H1 (cell line): ENCODE data around the gene ZSWIM4. TPM values are rescaled to one million over a fixed set of nuclear protein-coding genes. Genes with fewer than 3 reads are reported as not detected.

Experiments used
- ASH2L ChIP-seq: fragments of 200-600, 300-600 bp; sonication (generic); IDR thresholded peaks from one replicate; pipeline ENCODE4 v1.7.1; 2017; ENCODE audit warnings: low read length
- POLR2A ChIP-seq, 2 experiments: IDR thresholded peaks; 1 replicate in 1 of 2; 2 replicates in 1 of 2; pipeline ENCODE4 v1.6.1; 2011; ENCODE audit warnings: low read depth in 2 of 2, low read length in 2 of 2, mild to moderate bottlenecking in 2 of 2; ENCODE audit errors: control extremely low read depth in 1 of 2
- SAP30 ChIP-seq: fragments of 300-600 bp; sonication (generic); IDR thresholded peaks from 2 replicates; pipeline ENCODE4 v1.7.1; 2012; ENCODE audit warnings: low read length, moderate library complexity, mild to moderate bottlenecking, inconsistent platforms; ENCODE audit not compliant: insufficient read depth, insufficient replicate concordance
- SIN3A ChIP-seq, 2 experiments: IDR thresholded peaks in 1 of 2; conservative IDR thresholded peaks in 1 of 2; 2 replicates each; pipeline ENCODE4 v1.6.1; 2011 to 2012; ENCODE audit warnings: low read length in 2 of 2, improper control_type of control experiment in 1 of 2, low read depth in 1 of 2, mild to moderate bottlenecking in 1 of 2
- SP1 ChIP-seq: IDR thresholded peaks from 2 replicates; pipeline ENCODE4 v1.6.1; 2011; ENCODE audit warnings: low read depth, low read length
- TAF7 ChIP-seq: optimal IDR thresholded peaks from 2 replicates; pipeline ENCODE3; 2011; ENCODE audit warnings: low read depth, mild to moderate bottlenecking, inconsistent platforms, low read length, moderate library complexity, borderline replicate concordance
- polyA plus RNA-seq, 7 experiments: library from polyadenylated mRNA; depleted of rRNA in 3 of 7; stranded (reverse) in 5 of 7; unstranded in 2 of 7; fragments of >200 nt in 5 of 7; fragments of 200-250 nt in 2 of 7; gene quantifications; 1 replicate in 5 of 7; 2 replicates in 1 of 7; 4 replicates in 1 of 7; pipeline versions ENCODE4 v1.2.1 to v1.2.3, GENCODE V29; 2011 to 2013; ENCODE audit warnings: missing spikeins in 2 of 7, mixed read lengths in 2 of 7
- total RNA-seq: library from RNA; stranded (reverse); fragmentation: NEBNext Ultra II Directional; extraction: Animal tissue kit (Norgen Biotek cat#: 25700); gene quantifications from 2 replicates; pipeline ENCODE4 v1.2.1, GENCODE V29; 2021
- TF ChIP-seq, protein P1 (sequence below), 3 experiments: IDR thresholded peaks; 1 replicate in 2 of 3; 2 replicates in 1 of 3; pipeline versions ENCODE4 v1.5.1 to v1.6.1; 2011; ENCODE audit warnings: low read length in 3 of 3, mild to moderate bottlenecking in 3 of 3, inconsistent platforms in 2 of 3, low read depth in 1 of 3, moderate library complexity in 1 of 3; ENCODE audit not compliant: insufficient read depth in 1 of 3; ENCODE audit errors: control extremely low read depth in 1 of 3

ZSWIM4 gene
- total and polyA plus RNA-seq, 2 of the 8 experiments (the other 6 are each of a cell fraction or from before 2014, with no cell fraction given), result 12.2 to 31.1 TPM

DNA sequence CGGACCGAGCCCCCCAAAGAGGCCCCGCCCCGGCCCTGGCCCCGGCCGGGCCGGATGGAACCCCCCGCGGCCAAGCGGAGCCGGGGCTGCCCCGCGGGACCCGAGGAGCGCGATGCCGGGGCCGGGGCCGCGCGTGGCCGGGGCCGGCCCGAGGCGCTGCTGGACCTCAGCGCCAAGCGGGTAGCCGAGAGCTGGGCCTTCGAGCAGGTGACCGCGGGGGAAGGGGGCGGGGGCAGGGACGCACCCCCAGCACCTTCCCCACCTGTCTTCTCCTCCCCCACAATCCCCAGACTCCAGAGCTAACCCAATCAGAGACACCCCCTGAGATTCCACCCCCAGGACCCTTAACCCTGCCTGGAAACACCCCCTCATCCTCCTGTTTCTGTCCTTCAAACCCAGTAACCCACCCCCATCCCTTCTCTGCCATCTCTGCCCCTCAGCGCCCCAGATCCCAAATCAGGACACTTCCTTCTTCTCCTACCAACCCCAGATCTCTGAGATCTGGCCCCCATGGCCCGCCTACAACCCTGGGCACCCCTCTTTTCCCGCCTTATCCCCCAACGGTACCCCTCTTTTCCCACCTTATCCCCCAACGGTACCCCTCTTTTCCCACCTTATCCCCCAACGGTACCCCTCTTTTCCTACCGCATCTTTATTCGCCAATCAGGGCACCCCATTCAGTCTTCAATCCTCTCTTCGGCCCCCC lies 505 bp downstream of the ZSWIM4 start (continued):
- TF ChIP-seq, protein P1, sequence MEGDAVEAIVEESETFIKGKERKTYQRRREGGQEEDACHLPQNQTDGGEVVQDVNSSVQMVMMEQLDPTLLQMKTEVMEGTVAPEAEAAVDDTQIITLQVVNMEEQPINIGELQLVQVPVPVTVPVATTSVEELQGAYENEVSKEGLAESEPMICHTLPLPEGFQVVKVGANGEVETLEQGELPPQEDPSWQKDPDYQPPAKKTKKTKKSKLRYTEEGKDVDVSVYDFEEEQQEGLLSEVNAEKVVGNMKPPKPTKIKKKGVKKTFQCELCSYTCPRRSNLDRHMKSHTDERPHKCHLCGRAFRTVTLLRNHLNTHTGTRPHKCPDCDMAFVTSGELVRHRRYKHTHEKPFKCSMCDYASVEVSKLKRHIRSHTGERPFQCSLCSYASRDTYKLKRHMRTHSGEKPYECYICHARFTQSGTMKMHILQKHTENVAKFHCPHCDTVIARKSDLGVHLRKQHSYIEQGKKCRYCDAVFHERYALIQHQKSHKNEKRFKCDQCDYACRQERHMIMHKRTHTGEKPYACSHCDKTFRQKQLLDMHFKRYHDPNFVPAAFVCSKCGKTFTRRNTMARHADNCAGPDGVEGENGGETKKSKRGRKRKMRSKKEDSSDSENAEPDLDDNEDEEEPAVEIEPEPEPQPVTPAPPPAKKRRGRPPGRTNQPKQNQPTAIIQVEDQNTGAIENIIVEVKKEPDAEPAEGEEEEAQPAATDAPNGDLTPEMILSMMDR (IDR thresholded peaks at IDR 0.05; ENCODE audit: control extremely low read depth in 1 of 3, insufficient read depth in 1 of 3, low read depth in 1 of 3, low read length in 3 of 3), result no peak
- TF ChIP-seq TAF7 (no peak), SIN3A (conservative IDR thresholded peaks at IDR 0.05 in 1 of 2, IDR thresholded peaks at IDR 0.05 in 1 of 2; ENCODE audit: low read depth in 1 of 2, low read length in 2 of 2) (0 out of 4 replicates have a peak, but pooled peaks of 1 of the 2 experiments have one; percentile 47), SAP30 (peak; percentile 70), ASH2L (peak; percentile 6), SP1 (no peak), POLR2A (IDR thresholded peaks at IDR 0.05; ENCODE audit: control extremely low read depth in 1 of 2, low read depth in 2 of 2, low read length in 2 of 2) (peak; percentile 10 to 63)
